Pancreas (tissue), 10 donors: ENCODE results near the gene EPHA10. TPM values are rescaled to one million over a fixed set of nuclear protein-coding genes. Genes with fewer than 3 reads are reported as not detected.
A peak's percentile ranks its signal among the peaks of the same experiment; 100 is the strongest.
"Not testable (repeated sequence)": the region's sequence is repeated elsewhere in the genome, so short reads cannot be mapped to it uniquely, and the experiment has no call there.

Experiments
- ATAC-seq, 4 donors: fragments of 200-7000 bp; cut with Tn5 transposase; one replicate each; pipeline versions ENCODE4 v1.8.0 to v1.9.1; 2020; ENCODE audit warnings: mild to moderate bottlenecking in 4 of 4, moderate library complexity in 4 of 4
- DNase-seq, 6 donors: peaks; one replicate each; pipeline ENCODE4 v3.0.0-alpha.2; 2020
- FAIRE-seq: peaks from 2 replicates; lab custom pipeline; 2012; peaks lifted over from hg19 to GRCh38; lab: Jason Lieb, UNC
- H3K27ac ChIP-seq, 4 donors: fragments of 200-600 bp; sonication (generic); 1 replicate in 3 of 4; 2 replicates in 1 of 4; pipeline versions ENCODE4 v1.5.0 to v1.8.0; 2020
- H3K27me3 ChIP-seq, 4 donors: fragments of 200-600 bp; one replicate each; pipeline ENCODE4 v1.8.0; 2021
- H3K36me3 ChIP-seq, 3 donors: fragments of 200-600 bp; sonication (generic) in 1 of 3; one replicate each; pipeline versions ENCODE4 v1.5.0 to v1.8.0; 2020 to 2021
- H3K4me1 ChIP-seq, 3 donors: fragments of 200-600 bp; one replicate each; pipeline ENCODE4 v1.8.0; 2021
- H3K4me3 ChIP-seq, 4 donors: fragments of 200-600 bp; sonication (generic) in 2 of 4; one replicate each; pipeline versions ENCODE4 v1.5.0 to v1.8.0; 2020 to 2021
- H3K9me3 ChIP-seq, 4 donors: fragments of 200-600 bp; one replicate each; pipeline ENCODE4 v1.8.0; 2021
- CTCF ChIP-seq, 4 donors: fragments of 200-600 bp; sonication (generic) in 3 of 4; IDR thresholded peaks; one replicate each; pipeline versions ENCODE4 v1.5.0 to v1.8.0; 2021; ENCODE audit warnings: antibody characterized with exemption in 4 of 4
- WGBS, 2 donors: extraction: QIAGEN DNeasy Blood & Tissue Kit; methylation state at CpG; one replicate each; pipeline ENCODE4 v1.1.7; 2013; 5-methylcytosine and 5-hydroxymethylcytosine counted together
- intact Hi-C, 3 donors: fragments of 100-400 bp; cut with DNase I; formaldehyde crosslinking; loops; one replicate each; pipeline versions ENCODE4 v1.11.1 to v1.14.2; 2022
- polyA plus RNA-seq, 2 donors: library from polyadenylated mRNA; stranded (reverse); fragments of 200-250 nt; gene quantifications; one replicate each; pipeline ENCODE4 v1.2.3, GENCODE V29; 2013
- total RNA-seq, 6 donors: library from RNA; stranded (reverse); fragmentation: NEBNext Ultra II Directional in 4 of 6; extraction: Animal tissue kit (Norgen Biotek cat#: 25700) in 4 of 6; gene quantifications; one replicate each; pipeline versions ENCODE4 v1.2.1 to v1.2.4, GENCODE V29; 2021 to 2023
- donor health status: healthy with polysubstance abuse.
- donor health status: DM: no; HTN: no; CAD: no; lungs with moderate emphysema.
- donor health status: DM: no; HTN: no; CAD: no.
- donor health status: control.
- donor health status: control.
- donor health status: Bipolar disorder and iron deficiency.
- donor health status: DM: yes; HTN: yes; CAD: no.
- donor health status: DM: no; HTN: no; CAD: no.
- donor health status: DM: no; HTN: no; CAD: no.
- donor health status: DM: yes; HTN: yes; CAD: no.

EPHA10 gene
- total and polyA plus RNA-seq, 8 donors = 1.7 to 3.8 (median 2.2) TPM

- DNase-seq (no peak), ATAC-seq (no peak), FAIRE-seq (no peak)
- Histone ChIP-seq H3K4me3 (no peak overlapping the region), H3K36me3 (no peaks in the 10 kb centered on the region), H3K27me3 (no peaks in the 10 kb centered on the region), H3K4me1 (peaks cover 0 to 4% (median 0%) of the 10 kb centered on the region in 3 donors), H3K9me3 (no peaks in the 10 kb centered on the region), H3K27ac (no peak overlapping the region)
- no peak for TF ChIP-seq CTCF (IDR thresholded peaks at IDR 0.05)
- intact Hi-C loops = no loop called here
- 74 to 85% methylated on average over 9 of the region's 9 CpGs for WGBS, 2 donors
Observed at GRCh38 chr1:37741130-37741529, 23.8 kb downstream of the EPHA10 start.

GRCh38 chr1:37739222-37739621 is 25.7 kb downstream of the EPHA10 start:
- H3K27ac ChIP-seq = peak overlapping the region in 3 of 4 donors; percentile 31 to 60 (median 39)
- peak; percentile 99 to 100 (median 100) for ATAC-seq
- intact Hi-C loops = no loop called here
- no peaks in the 10 kb centered on the region for H3K36me3 ChIP-seq
- no peak overlapping the region for H3K4me3 ChIP-seq
- no peaks in the 10 kb centered on the region for H3K27me3 ChIP-seq
- WGBS, 2 donors = 60 to 65% methylated on average over 2 of the region's 2 CpGs
- no peaks in the 10 kb centered on the region for H3K9me3 ChIP-seq
- peak; percentile 75 for FAIRE-seq
- peak in 3 of 6 donors; percentile 47 to 72 (median 65) for DNase-seq
- peaks cover 0 to 4% (median 0%) of the 10 kb centered on the region in 3 donors for H3K4me1 ChIP-seq
- no peak for TF ChIP-seq CTCF (IDR thresholded peaks at IDR 0.05)

GRCh38 chr1:37738619-37739018 is 26.3 kb downstream of the EPHA10 start:
- peak overlapping the region in 1 of 4 donors; percentile 60 for H3K27ac ChIP-seq
- FAIRE-seq, H3K27me3 ChIP-seq, ATAC-seq, DNase-seq, intact Hi-C loops, H3K4me1 ChIP-seq, H3K36me3 ChIP-seq, H3K4me3 ChIP-seq, H3K9me3 ChIP-seq: not testable (repeated sequence)
- WGBS, 2 donors = 92 to 97% methylated on average over 4 of the region's 4 CpGs

GRCh38 chr1:37737975-37738374 is 26.9 kb downstream of the EPHA10 start:
- H3K4me1 ChIP-seq, intact Hi-C loops, DNase-seq, H3K27ac ChIP-seq, H3K4me3 ChIP-seq, FAIRE-seq, ATAC-seq, H3K36me3 ChIP-seq, H3K9me3 ChIP-seq, H3K27me3 ChIP-seq: not testable (repeated sequence)
- 85 to 91% methylated on average over 7 of the region's 7 CpGs for WGBS, 2 donors

- DNase-seq = no peak
- Histone ChIP-seq H3K36me3 (no peaks in the 10 kb centered on the region), H3K4me3 (no peak overlapping the region), H3K27ac (no peak overlapping the region), H3K4me1 (peaks cover 0 to 4% (median 0%) of the 10 kb centered on the region in 3 donors), H3K9me3 (no peaks in the 10 kb centered on the region), H3K27me3 (no peaks in the 10 kb centered on the region)
- intact Hi-C loops = no loop called here
- FAIRE-seq = no peak
- ATAC-seq = no peak
- 36 to 55% methylated on average over 27 to 32 of the region's 32 CpGs for WGBS, 2 donors
- no peak for TF ChIP-seq CTCF (IDR thresholded peaks at IDR 0.05)
Observed at GRCh38 chr1:37734629-37735591, 30.0 kb downstream of the EPHA10 start.
